Chondrocyte (in vitro differentiated cells): Measurements from ENCODE around the gene CLTCL1. TPM values are rescaled to one million over a fixed set of nuclear protein-coding genes. Genes with fewer than 3 reads are reported as not detected.

Experiments
- DNase-seq: peaks from one replicate; pipeline ENCODE4 v3.0.0; 2021; ENCODE audit warnings: mixed read lengths, low spot score
- H3K27ac Mint-ChIP-seq: one replicate; pipeline ENCODE4 v1.8.0; 2021; ENCODE audit warnings: mild to moderate bottlenecking, moderate library complexity, mixed read lengths; ENCODE audit not compliant: unreplicated experiment
- H3K27me3 Mint-ChIP-seq: 2 replicates; pipeline ENCODE4 v1.8.0; 2021; ENCODE audit warnings: low read depth, mixed read lengths
- H3K36me3 Mint-ChIP-seq: 2 replicates; pipeline ENCODE4 v1.8.0; 2021; ENCODE audit warnings: low read depth, mixed read lengths
- H3K4me1 Mint-ChIP-seq: 2 replicates; pipeline ENCODE4 v1.8.0; 2021; ENCODE audit warnings: low read depth, mild to moderate bottlenecking, mixed read lengths
- H3K4me3 Mint-ChIP-seq: one replicate; pipeline ENCODE4 v1.8.0; 2021; ENCODE audit warnings: mild to moderate bottlenecking, moderate library complexity, mixed read lengths; ENCODE audit not compliant: unreplicated experiment
- H3K9me3 Mint-ChIP-seq: 2 replicates; pipeline ENCODE4 v1.8.0; 2021; ENCODE audit warnings: low read depth, mixed read lengths
- total RNA-seq: library from RNA; stranded (reverse); gene quantifications from 3 replicates; pipeline ENCODE4 v1.2.1, GENCODE V29; 2021
- TF ChIP-seq, protein P1 (sequence below): fragments of 200-600 bp; sonication (generic); IDR thresholded peaks from 2 replicates; pipeline ENCODE4 v1.5.0; 2021; ENCODE audit warnings: antibody characterized with exemption, mild to moderate bottlenecking, moderate library complexity

The CLTCL1 gene
- total RNA-seq, 1 donor from 2014 or later, result 24.2 TPM

GRCh38 chr22:19180234-19180633 is 111.3 kb downstream of the CLTCL1 start:
- H3K4me1 Mint-ChIP-seq, result peaks cover 29% of the 10 kb centered on the region
- TF ChIP-seq, protein P1, sequence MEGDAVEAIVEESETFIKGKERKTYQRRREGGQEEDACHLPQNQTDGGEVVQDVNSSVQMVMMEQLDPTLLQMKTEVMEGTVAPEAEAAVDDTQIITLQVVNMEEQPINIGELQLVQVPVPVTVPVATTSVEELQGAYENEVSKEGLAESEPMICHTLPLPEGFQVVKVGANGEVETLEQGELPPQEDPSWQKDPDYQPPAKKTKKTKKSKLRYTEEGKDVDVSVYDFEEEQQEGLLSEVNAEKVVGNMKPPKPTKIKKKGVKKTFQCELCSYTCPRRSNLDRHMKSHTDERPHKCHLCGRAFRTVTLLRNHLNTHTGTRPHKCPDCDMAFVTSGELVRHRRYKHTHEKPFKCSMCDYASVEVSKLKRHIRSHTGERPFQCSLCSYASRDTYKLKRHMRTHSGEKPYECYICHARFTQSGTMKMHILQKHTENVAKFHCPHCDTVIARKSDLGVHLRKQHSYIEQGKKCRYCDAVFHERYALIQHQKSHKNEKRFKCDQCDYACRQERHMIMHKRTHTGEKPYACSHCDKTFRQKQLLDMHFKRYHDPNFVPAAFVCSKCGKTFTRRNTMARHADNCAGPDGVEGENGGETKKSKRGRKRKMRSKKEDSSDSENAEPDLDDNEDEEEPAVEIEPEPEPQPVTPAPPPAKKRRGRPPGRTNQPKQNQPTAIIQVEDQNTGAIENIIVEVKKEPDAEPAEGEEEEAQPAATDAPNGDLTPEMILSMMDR, result no peak
- H3K27ac Mint-ChIP-seq, result no peak overlapping the region
- no peaks in the 10 kb centered on the region for H3K27me3 Mint-ChIP-seq
- peak; percentile 90 for DNase-seq
- H3K9me3 Mint-ChIP-seq, result no peaks in the 10 kb centered on the region
- H3K4me3 Mint-ChIP-seq, result no peak overlapping the region
- peaks cover 3% of the 10 kb centered on the region for H3K36me3 Mint-ChIP-seq

DNA sequence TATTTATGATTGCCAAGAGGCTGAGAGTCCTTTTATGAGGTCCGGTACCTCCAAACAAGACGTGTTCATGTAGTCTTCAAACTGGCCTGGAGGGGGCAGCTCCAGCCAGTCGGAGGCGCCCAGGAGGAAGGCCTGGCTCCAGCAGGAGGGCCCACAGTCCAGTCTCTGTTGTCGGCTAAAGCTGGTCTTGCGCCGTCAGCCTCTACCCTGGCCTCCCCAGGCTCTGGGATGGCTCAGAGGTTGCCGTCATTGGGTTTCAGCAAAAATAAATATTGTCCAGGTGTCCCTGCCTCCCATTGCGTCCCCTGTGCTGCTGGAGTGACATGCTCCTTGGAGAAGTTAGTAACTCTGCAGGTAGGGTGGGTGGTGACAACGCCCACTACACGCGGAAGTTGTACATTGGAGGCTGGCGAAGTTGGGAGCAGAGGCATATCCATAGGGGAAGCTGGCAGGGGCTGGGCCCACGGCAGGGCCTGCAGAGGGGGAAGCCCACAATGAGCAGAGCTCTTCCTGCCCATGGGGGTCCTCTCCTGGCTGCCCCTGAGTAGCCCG is 111.9 kb downstream of the CLTCL1 start:
- H3K4me3 Mint-ChIP-seq, result peak overlapping the region; percentile 69
- peak overlapping the region; percentile 83 for H3K27ac Mint-ChIP-seq
- no peaks in the 10 kb centered on the region for H3K9me3 Mint-ChIP-seq
- TF ChIP-seq, protein P1, result peak; percentile 88
- peak; percentile 93 for DNase-seq
- H3K36me3 Mint-ChIP-seq, result peaks cover 1% of the 10 kb centered on the region
- no peaks in the 10 kb centered on the region for H3K27me3 Mint-ChIP-seq
- peaks cover 32% of the 10 kb centered on the region for H3K4me1 Mint-ChIP-seq

GRCh38 chr22:19178657-19179496 is 112.6 kb downstream of the CLTCL1 start, which contains the start of gene SLC25A1:
TSS of gene SLC25A1 (minus strand) at chr22:19178736. CDS start at chr22:19178673, 63 bp downstream.
- TF ChIP-seq, protein P1, result no peak
- DNase-seq, result peak; percentile 94
- H3K27ac Mint-ChIP-seq, result peak within 1 kb of the TSS; percentile 83
- H3K27me3 Mint-ChIP-seq, result no peaks in the 10 kb centered on the region
- peaks cover 1% of the 10 kb centered on the region for H3K36me3 Mint-ChIP-seq
- H3K4me3 Mint-ChIP-seq, result peak within 1 kb of the TSS; percentile 72
- no peaks in the 10 kb centered on the region for H3K9me3 Mint-ChIP-seq
- H3K4me1 Mint-ChIP-seq, result peaks cover 38% of the 10 kb centered on the region

DNA sequence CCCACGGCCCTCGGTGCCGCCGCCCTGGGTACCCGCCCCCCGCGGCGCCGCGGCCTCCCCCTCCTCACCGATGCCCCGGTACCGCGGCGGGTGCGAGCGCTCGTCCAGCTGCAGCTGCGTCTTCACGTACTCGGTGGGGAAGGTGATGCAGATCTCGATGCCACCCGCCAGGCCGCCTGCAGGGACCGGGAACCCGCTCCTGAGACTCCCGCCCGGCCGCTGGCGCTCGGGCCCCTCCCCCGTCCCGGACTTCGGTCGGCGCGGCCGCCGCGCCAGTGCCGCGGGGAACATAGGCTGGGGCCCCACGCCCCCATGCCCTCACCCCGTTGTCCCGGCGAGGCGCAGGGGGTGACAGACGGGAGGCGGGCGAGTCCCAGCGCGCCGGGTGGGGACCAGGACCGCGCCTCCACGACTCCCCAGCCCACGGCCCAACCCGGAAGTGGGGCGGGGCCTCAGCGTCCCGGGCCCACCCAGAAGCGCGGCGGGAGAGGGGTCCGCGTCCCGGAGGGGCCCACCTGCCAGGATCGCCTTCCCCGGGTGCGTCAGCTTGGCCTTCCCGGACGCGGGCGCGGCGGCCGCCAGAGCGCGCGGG is 113.4 kb downstream of the CLTCL1 start:
- Mint-ChIP-seq H3K27me3 (no peaks in the 10 kb centered on the region), H3K4me1 (peaks cover 45% of the 10 kb centered on the region), H3K4me3 (peak overlapping the region; percentile 72)

More for the DNA sequence above, 113.4 kb downstream of the CLTCL1 start:
- no peaks in the 10 kb centered on the region for H3K9me3 Mint-ChIP-seq
- TF ChIP-seq, protein P1, result peak; percentile 15
- no peak overlapping the region for H3K27ac Mint-ChIP-seq
- DNase-seq, result peak; percentile 85
- peaks cover 1% of the 10 kb centered on the region for H3K36me3 Mint-ChIP-seq
